HG02642 (cell line): ENCODE results near the gene NT5DC4.

Experiments used
- ATAC-seq: cut with Tn5 transposase; IDR thresholded peaks from one replicate; pipeline ENCODE4 v1.9.1; 2021; ENCODE audit warnings: mild to moderate bottlenecking; ENCODE audit not compliant: unreplicated experiment, poor library complexity

Gene NT5DC4

DNA sequence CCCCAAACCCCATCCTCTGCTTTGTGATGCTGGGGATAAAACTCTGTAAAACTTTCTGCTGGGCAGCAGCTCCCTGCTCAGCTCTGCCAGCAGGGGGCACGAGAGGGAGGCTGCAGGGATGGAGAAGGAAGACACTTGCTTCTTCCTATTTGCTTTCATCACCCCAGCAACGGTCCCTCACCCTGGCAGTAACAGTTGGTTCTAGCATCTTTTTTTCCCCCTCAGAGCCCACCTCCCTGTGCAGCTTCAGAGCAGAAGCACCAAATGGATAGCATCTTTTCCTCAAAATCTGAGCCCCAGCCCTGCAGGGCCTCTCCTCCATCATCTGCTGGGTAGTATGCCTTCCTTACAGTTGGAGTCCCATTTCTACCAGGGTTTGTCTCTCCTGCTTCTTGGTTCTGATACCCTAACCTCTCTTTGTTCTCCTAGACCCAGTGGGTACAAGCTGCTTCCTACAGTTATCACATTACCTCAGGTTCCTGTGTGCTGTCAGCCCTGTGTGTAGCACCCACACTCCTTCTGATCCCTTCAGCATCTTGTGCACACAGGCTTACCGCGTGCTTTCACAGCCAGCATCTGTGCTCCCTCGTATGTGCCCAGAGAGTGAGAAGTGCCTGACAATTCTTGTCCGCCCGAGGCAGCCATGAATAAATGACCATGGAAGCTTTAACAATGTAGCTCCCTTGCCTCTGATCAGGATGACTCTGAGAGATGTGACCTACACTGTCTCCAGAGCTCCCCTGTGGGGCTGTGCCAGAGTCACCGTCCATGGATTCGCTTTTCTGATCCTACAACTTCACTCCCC is 29.1 kb downstream of the NT5DC4 start:
- peak; percentile 79 for ATAC-seq

DNA sequence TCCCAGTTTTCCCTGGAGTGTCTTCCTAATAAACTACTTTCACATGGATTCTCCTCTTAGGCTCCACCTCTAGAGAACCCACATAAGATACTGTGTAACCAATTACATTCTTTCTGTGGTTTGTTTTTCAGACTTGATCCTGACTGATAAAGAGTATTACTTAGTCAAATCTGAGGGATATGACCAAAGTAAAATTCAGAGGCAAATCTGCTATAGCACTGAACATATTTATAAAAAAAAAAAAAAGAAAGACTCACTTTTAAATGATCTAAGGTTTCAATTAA is 29.7 kb downstream of the NT5DC4 start:
- no peak for ATAC-seq

DNA sequence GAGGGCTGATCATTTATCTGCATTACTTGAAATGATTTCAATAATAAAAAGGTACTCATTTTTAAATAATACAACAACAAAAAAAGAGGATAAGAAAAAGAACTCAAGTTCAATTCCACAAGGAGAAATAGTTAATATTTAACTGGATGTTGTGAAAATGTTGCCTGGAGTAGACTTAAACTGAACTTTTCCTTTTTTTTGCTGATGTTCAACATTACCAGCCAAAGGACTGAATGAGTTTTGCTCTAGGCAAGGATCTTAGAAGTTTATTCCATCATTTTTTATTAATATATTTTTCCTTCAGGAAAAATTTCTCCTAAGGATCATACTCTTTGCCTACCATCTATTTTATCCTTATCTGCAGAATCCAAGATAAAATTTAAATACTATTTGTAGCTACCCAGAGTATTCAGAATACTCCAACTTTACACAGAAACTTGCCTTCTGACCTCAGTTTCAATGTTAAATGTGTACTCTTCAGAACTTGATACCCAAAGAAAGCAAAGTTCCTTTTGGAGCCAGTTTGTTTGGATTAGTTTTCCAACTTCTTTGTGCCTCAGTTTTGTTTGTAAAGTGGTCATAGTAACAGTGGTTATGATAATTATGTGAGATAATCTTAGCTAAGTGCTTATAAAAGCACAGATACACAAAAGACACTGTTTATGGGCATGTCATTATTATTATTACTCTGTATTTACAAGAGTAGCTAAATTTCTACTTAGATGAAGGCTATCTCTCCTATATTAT is 30.8 kb downstream of the NT5DC4 start:
- ATAC-seq = no peak

DNA sequence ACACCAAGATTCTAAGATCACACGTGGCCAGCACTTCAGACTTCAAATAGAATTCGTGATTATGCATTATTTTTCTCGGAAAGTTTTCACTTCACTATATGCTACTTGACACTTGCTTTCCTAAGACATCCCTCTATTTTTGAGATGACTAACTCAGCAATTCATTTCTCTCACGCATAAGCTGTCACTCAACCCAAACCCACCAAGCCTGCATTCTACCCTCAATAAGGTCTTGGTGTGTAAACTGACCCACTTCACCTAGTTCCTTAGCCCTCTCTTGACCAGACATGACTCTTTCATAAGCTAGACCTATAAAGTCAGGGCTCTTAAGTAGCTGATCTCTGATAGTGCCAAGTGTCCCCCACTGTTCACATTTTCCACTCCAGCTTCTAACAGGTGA is 31.8 kb downstream of the NT5DC4 start:
- no peak for ATAC-seq

DNA sequence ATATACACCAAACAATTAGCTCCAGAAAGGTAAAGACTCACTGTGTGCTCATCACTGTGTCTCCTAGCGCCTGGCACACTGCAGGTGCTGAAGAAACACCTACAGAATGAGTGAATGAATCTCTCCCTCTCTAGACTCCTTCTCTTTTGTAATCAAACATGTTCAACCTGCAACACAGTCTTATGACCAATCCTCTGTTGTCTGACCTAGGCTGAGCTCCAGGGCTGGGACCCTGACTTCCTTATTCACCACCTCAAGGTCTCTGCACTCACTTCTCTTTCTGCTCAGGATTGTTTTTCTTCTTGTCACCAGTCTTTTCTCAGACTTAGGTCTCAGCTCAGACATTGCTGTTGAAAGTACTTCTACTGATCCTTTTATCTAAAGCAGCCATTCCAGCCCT is 33.7 kb downstream of the NT5DC4 start:
- ATAC-seq = no peak

DNA sequence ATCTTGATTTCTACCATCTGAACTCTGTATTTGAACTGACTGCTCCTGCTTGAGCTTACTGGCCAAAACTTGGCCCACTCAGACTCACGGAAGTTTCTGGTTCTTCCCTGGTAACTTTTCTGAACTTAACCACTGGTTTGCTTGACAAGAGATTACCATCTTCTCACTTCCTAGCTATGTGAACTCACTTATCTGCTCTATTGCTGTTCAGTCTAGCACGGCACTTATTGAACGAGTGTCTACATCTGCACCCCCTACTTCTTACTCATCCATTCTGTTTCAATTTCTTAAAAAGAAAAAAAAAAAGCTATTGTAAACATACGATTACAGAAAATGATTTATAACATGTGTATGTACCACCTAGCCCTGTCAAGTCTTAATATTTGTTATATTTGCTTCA is 34.6 kb downstream of the NT5DC4 start:
- ATAC-seq = no peak

DNA sequence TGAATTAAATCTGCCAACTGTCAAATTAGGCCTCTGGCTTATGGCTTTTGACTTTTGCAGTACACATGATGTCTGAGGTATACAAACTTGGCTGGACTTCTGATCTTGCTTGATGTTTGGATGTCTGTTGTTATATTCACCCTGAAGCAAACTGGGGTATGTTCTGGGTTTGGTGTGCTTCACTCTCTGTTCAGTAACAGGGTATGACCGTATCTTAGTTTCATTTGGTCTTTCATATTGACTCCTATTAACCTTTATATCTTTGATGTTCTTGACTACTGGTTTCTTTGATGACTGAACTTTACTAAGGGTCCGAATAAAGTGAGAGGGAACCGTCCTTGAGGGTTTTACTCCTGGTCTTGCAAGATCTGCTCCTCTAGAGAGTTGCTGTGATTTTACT is 35.4 kb downstream of the NT5DC4 start:
- ATAC-seq = no peak

DNA sequence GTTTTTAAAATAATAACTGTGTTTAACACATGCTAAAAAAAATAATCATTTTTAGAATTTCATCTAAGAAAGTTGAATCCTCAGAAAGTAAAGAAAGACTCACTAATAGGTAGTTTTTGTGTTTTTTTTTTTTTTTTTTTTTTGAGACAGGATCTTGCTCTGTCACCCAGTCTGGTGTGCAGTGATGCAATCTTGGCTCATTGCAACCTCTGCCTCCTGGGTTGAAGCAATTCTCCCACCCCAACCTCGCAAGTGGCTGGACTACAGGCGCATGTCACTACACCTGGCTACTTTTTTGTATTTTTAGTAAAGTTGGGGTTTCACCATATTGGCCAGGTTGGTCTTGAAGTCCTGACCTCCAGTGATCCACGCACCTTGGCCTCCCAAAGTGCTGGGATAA is 36.4 kb downstream of the NT5DC4 start:
- ATAC-seq = no peak

DNA sequence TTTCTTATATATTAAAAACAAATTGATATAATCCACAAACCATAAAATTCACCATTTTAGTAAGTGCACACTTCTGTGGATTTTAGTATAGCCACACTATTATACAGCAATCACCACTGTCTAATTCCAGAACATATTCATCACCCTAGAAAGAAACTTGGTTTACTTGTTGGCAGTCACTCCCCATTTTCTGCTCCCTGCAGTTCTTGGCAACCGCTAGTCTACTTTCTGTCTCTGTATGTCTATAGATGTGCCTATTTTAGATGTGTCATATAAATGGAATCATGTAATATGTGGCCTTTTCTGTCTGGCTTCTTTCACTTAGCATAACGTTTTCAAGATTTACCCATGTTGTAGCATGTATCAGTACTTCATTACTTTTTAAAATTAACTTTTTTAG is 37.9 kb downstream of the NT5DC4 start:
- no peak for ATAC-seq

DNA sequence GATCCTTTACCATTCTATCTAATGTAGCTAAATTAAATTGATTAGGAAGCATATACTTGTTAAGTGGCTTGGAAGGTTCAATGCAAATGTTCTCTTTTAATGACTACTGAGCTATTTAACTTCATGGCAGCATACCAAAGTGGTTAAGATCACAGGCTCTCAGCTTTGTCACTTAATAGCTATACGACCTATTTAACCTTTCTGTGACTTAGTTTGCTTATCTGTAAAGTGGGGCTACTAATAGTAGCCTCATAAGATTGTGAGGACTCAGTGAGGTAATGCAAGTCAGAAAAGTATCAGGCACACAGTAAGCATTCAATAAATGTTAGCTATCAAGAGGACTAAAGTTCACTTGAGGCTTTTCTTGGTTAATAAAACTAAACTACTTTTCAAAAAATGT is 39.3 kb downstream of the NT5DC4 start:
- no peak for ATAC-seq

DNA sequence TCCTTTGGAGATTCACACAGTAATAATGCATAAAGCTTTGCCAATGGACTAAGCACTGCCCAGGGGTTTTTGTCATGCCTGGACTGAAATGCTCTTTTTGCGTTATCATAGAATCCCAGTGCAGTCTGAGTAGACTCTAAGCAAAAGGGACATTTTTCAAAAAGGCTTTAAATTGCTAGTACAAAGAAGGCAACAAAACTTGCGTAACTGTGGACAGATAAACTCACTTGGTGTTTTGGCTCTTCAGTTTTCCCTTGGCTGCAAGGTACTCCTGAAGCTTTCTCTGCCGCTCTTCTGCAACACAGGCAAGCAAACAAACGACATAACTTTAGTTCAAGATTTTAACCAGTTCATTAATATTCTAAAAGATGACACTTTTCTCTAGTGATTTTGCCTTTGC is 41.5 kb downstream of the NT5DC4 start:
- no peak for ATAC-seq

DNA sequence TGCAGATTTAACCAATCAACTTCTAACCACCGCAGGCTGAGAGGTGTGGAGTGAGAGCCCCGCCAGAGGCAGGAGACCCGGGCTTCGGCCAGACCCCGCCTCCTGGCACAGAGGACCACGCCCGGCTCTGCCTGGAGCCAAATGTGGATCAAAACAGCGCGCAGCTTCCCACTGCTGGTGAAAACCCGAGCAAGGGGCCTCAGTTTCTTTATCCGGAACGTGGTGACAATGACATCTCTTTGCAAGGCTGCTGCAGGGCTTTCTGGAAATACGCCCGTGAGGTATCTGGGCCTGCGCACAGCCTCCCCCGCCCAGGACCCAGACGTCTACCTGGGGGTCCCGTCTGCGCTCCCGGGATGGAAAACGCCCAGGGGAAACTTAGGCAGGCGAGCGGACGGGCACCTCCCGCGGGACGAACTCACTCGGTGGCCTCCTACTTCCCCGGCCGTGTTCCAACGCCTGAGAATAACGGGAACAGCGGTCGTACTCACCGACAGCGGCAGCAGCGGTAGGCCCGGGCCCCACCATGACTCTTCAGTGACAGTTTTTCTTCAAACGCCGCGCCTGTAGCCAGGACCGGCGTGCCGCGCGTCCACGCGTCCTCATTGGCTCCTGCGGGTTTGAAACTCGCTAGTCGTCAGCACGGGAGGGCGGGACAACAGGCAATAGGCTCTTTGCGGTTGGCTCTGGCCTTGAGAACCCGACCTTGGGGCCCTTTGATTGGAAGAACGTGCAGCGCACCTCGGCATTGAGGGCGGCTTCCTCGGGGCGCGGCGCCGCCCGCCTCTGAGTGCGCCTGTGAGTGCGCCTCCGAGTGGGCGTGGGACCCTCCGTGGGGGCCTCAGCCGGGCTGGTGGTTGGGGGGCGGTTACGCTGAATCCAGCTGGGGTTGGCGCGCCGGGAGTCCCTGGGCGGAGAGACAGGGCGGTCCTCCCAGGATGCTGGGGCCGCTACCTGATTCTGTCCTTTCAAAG is 43.5 kb downstream of the NT5DC4 start, which contains the start of gene CKAP2L:
Gene CKAP2L (minus strand): TSS at position 539 of the 974 bp plus-strand sequence. CDS start 11 bp downstream, at position 528.
- ATAC-seq = peak; percentile 99

DNA sequence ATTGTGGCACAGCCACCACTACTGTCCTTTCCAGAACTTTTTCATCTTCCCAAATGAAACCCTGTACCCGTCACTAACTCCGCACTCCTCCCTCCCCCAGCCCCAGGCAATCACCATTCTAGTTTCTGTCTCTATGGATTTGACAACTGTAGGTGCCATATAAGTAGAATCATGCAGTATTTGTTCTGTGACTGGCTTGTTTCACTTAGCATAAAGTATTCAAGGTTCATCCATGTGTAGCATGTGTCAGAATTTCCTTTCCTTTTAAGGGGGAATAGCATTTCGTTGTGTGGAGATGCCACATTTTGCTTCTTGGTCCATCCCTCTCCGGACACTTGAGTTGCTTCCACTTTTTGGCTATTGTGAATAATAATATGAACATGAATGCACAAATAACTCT is 44.4 kb downstream of the NT5DC4 start:
- no peak for ATAC-seq

DNA sequence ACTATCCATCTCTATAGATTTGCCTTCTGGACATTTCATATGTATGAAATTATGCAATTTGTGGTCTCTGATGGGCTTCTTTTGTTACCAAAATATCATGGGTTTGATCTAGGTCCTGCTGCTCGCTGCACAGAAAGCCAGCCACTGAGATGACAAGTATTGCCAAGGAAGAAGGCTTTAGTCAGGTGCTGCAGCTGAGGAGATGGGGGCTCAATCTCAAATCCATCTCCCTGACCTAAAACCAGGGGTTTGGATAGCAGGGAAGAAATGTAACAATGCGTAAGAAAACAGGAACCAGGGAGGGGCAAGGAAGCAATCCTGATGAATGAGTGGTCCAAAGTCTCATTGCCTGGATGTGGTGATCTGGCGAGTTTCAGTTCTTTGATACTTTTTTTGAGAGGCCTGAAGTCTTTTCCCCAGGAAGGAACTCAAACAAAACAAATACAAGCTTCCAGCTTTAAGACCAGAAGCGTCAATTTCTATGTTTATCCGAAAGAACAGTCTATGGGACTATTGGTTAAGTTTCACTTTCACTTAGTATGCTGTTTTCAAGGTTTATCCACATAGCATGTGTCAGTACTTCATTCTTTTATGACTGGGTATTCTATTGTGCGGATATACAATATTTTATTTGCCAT is 47.0 kb downstream of the NT5DC4 start:
- no peak for ATAC-seq

DNA sequence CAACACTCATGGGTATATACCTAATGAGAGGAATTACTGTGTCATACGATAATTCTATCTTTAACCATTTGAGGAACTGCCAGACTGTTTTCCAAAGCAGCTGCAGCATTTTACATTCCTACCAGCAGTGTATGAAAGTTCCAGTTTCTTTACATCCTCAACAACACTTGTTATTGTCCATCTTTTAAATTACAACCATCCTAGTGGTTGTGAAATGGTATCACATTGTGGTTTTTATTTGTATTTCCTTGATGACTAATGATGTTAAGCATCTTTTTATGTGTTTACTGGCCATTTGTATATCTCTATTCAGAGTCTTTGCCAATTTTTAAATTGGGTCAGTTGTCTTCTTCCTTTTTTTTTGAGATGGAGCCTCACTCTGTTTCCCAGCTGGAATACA is 47.6 kb downstream of the NT5DC4 start:
- ATAC-seq = no peak

DNA sequence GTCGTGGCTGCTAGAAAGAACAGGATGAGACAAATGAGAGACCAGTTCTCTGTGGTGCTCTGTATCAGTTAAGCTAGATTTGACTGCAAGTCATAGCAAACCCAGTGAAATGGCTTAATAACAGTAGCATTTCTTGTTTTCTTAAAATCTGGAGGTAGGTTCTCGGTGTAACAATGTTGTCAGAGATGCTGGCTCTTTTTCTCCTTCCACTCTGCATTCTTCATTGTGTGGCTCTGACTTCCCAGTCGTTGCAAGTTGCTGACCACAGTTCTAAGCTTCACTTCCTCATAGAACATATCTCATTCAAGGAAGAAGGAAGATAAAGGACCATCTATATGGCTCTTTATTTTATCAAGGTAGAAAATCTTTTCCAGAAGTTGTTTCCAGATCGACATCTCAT is 51.5 kb downstream of the NT5DC4 start:
- no peak for ATAC-seq

DNA sequence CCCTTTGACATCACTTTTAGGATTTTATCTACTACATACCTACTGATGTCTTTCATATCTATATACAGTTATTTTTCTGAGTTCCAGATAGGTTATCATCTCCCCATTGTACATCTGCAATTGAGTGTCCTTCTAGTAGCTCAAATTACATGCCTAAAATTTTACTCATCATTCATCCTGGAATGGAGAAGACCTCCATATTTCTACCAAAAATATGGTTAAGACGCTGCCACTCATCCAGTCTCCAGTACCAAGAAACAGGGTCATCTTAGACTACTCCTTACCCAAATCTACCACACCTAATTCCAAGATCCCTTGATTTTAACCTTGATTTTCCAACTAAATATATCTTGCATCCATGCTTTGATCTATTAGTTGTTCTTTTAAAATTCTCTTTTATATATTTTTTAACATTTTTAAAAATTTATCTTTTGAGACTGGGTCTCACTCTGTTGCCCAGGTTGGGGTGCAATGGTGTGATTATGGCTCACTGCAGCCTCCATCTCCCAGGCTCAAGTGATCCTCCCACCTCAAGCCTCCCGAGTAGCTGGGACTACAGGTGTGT is 52.2 kb downstream of the NT5DC4 start:
- ATAC-seq = no peak

DNA sequence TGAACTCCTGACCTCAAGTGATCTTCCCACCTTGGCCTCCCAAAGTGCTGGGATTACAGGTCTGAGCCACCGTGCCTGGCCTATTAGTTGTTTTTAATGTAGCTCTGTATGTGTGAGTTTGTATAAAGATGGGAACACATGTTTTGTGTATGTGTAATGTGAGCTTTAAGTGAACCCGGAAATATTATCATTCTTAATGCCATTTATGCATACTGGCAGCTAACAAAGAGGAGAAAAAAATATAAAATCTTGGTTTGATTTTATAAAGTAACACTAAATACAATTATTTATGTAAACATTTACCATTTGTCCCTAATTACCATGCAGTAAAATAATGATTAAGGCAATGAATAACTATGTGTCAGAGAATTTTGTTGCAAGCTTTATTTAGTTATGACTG is 52.7 kb downstream of the NT5DC4 start:
- ATAC-seq = no peak

DNA sequence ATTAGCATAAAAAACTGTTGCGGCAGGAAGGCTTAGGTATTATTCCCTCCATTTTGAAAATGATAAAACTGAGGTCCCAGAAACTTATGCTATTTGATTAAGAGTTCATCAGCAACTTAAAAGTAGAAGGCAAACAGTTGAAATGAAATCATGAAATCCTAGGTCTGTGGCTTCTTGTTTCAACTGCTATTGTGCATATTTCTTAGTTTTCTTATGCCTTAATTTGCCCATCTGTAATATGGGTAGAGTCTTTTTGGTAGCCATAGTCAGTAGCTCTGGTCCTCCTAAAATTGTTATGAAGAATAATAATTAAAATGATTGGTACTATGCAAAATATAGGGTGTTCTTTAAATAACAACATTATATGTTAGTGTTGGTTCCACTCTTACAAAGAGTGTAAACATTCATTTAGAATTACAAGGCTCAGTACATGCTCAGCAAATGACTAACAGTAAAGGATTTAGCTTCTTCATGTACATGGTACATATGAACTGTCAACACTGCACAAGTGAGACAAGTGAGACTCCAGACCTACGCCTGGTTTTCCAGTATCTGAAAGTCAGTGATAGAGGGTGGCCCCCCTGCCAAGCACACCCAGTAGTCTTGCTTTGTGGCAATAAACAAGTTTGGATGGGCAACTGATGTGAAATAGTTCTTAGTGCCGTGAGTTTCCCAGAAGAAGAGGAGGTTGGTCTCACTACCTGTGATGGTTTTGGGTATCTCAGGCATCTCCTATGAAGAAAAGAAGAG is 53.9 kb downstream of the NT5DC4 start:
- ATAC-seq = no peak
